Trophoblast cell (in vitro differentiated cells and primary cell): ENCODE data around the gene AGFG2.
A peak's percentile ranks its signal among the peaks of the same experiment; 100 is the strongest.

Source experiments
- DNase-seq, 2 donors: peaks; one replicate each; pipeline ENCODE4 v3.0.0-alpha.2; 2016
- H2AFZ ChIP-seq: 2 replicates; pipeline ENCODE4 v1.6.1; 2013; ENCODE audit warnings: low read length, moderate library complexity, mild to moderate bottlenecking; ENCODE audit not compliant: insufficient read depth, poor library complexity
- H2AK5ac ChIP-seq: 2 replicates; pipeline ENCODE4 v1.6.1; 2013; ENCODE audit warnings: mild to moderate bottlenecking, low read length
- H2BK120ac ChIP-seq: 2 replicates; pipeline ENCODE4 v1.6.1; 2013; ENCODE audit warnings: low read length, mild to moderate bottlenecking, moderate library complexity; ENCODE audit not compliant: insufficient read depth, poor library complexity
- H2BK12ac ChIP-seq: 2 replicates; pipeline ENCODE4 v1.6.1; 2013; ENCODE audit warnings: mild to moderate bottlenecking, low read length, moderate library complexity
- H2BK5ac ChIP-seq: 2 replicates; pipeline ENCODE4 v1.6.1; 2013; ENCODE audit warnings: low read length, low read depth, moderate library complexity, mild to moderate bottlenecking; ENCODE audit not compliant: poor library complexity
- H3K14ac ChIP-seq: 2 replicates; pipeline ENCODE4 v1.6.1; 2013; ENCODE audit warnings: mild to moderate bottlenecking, low read length
- H3K18ac ChIP-seq: 2 replicates; pipeline ENCODE4 v1.6.1; 2013; ENCODE audit warnings: mild to moderate bottlenecking, low read length
- H3K23ac ChIP-seq: 2 replicates; pipeline ENCODE4 v1.6.1; 2013; ENCODE audit warnings: low read length
- H3K27ac ChIP-seq: 2 replicates; pipeline ENCODE4 v1.5.1; 2013; ENCODE audit warnings: low read depth, mild to moderate bottlenecking, inconsistent platforms, low read length, moderate library complexity
- H3K27me3 ChIP-seq: 2 replicates; pipeline ENCODE4 v1.6.1; 2013; ENCODE audit warnings: inconsistent platforms, mild to moderate bottlenecking, low read length, moderate library complexity; ENCODE audit not compliant: insufficient read depth
- H3K36me3 ChIP-seq, 2 experiments: 1 replicate in 1 of 2; 2 replicates in 1 of 2; pipeline ENCODE4 v1.6.1; 2013; ENCODE audit warnings: low read length in 2 of 2, mild to moderate bottlenecking in 2 of 2, moderate library complexity in 1 of 2; ENCODE audit not compliant: insufficient read depth in 2 of 2, control insufficient read depth in 1 of 2
- H3K4ac ChIP-seq: 2 replicates; pipeline ENCODE4 v1.6.1; 2013; ENCODE audit warnings: low read depth, mild to moderate bottlenecking, low read length, moderate library complexity
- H3K4me1 ChIP-seq, 2 experiments: 1 replicate in 1 of 2; 2 replicates in 1 of 2; pipeline ENCODE4 v1.6.1; 2013; ENCODE audit warnings: low read length in 2 of 2, mild to moderate bottlenecking in 2 of 2, moderate library complexity in 1 of 2; ENCODE audit not compliant: insufficient read depth in 2 of 2, control insufficient read depth in 1 of 2
- H3K4me2 ChIP-seq: 2 replicates; pipeline ENCODE4 v1.6.1; 2013; ENCODE audit warnings: inconsistent platforms, mild to moderate bottlenecking, low read length, moderate library complexity
- H3K4me3 ChIP-seq: 2 replicates; pipeline ENCODE4 v1.5.1; 2013; ENCODE audit warnings: mild to moderate bottlenecking, low read depth, low read length, inconsistent platforms
- H3K79me1 ChIP-seq: one replicate; pipeline ENCODE4 v1.6.1; 2013; ENCODE audit warnings: low read length
- H3K79me2 ChIP-seq: 2 replicates; pipeline ENCODE4 v1.6.1; 2013; ENCODE audit warnings: low read length, mild to moderate bottlenecking; ENCODE audit not compliant: control insufficient read depth, insufficient read depth, poor library complexity
- H3K9ac ChIP-seq: 2 replicates; pipeline ENCODE4 v1.6.1; 2013; ENCODE audit warnings: mild to moderate bottlenecking, low read length
- H3K9me3 ChIP-seq: 2 replicates; pipeline ENCODE4 v1.6.1; 2013; ENCODE audit warnings: low read depth, mild to moderate bottlenecking, control low read depth, inconsistent platforms, low read length; ENCODE audit not compliant: insufficient read depth
- H4K12ac ChIP-seq: 2 replicates; pipeline ENCODE4 v1.6.1; 2013; ENCODE audit warnings: low read depth, mild to moderate bottlenecking, low read length, moderate library complexity
- H4K8ac ChIP-seq: 2 replicates; pipeline ENCODE4 v1.6.1; 2013; ENCODE audit warnings: low read depth, mild to moderate bottlenecking, low read length, moderate library complexity
- H4K91ac ChIP-seq: one replicate; pipeline ENCODE4 v1.6.1; 2013; ENCODE audit warnings: low read depth, mild to moderate bottlenecking, low read length, moderate library complexity
- WGBS: extraction: QIAGEN DNeasy Blood & Tissue Kit; methylation state at CpG from one replicate; pipeline ENCODE4 v1.1.7; 2013; ENCODE audit warnings: missing lambda C conversion rate; ENCODE audit not compliant: insufficient read length, insufficient coverage; ENCODE audit errors: extremely low coverage; 5-methylcytosine and 5-hydroxymethylcytosine counted together

AGFG2 gene

GRCh38 chr7:100604028-100604975 is 65.3 kb downstream of the AGFG2 start:
- no peak overlapping the region for H3K23ac ChIP-seq
- peak; percentile 60 to 73 for DNase-seq
- H3K18ac ChIP-seq, result peak overlapping the region; percentile 85
- peaks cover 20 to 34% of the 10 kb centered on the region in 2 experiments for H3K4me1 ChIP-seq
- H4K12ac ChIP-seq, result peak overlapping the region; percentile 34
- WGBS, result no CpG with 5 or more reads among the region's 70 CpGs
- peak overlapping the region; percentile 57 for H2BK120ac ChIP-seq
- peak overlapping the region; percentile 87 for H4K91ac ChIP-seq
- H3K79me2 ChIP-seq, result no peaks in the 10 kb centered on the region
- peak overlapping the region; percentile 56 for H2BK5ac ChIP-seq
- peaks cover 17% of the 10 kb centered on the region for H3K79me1 ChIP-seq
- H3K27ac ChIP-seq, result peak overlapping the region; percentile 48
- no peak overlapping the region for H2BK12ac ChIP-seq
- H3K36me3 ChIP-seq, result peaks cover 2 to 3% of the 10 kb centered on the region in 2 experiments
- no peaks in the 10 kb centered on the region for H3K27me3 ChIP-seq
- H4K8ac ChIP-seq, result peak overlapping the region; percentile 88
- peak overlapping the region; percentile 61 for H3K14ac ChIP-seq
- peak overlapping the region; percentile 97 for H3K4me2 ChIP-seq
- H2AK5ac ChIP-seq, result no peak overlapping the region
- peak overlapping the region; percentile 68 for H3K9ac ChIP-seq
- peak overlapping the region; percentile 32 for H2AFZ ChIP-seq
- peak overlapping the region; percentile 65 for H3K4me3 ChIP-seq
- no peaks in the 10 kb centered on the region for H3K9me3 ChIP-seq
- peak overlapping the region; percentile 53 for H3K4ac ChIP-seq

GRCh38 chr7:100604976-100605911 is 66.2 kb downstream of the AGFG2 start:
- Histone ChIP-seq H4K91ac (no peak overlapping the region), H3K18ac (peak overlapping the region; percentile 85), H2AFZ (peak overlapping the region; percentile 32), H2BK120ac (peak overlapping the region; percentile 57), H3K4me2 (peak overlapping the region; percentile 97), H3K9ac (no peak overlapping the region), H4K12ac (peak overlapping the region; percentile 55), H3K36me3 (peaks cover 2 to 3% of the 10 kb centered on the region in 2 experiments), H3K4ac (no peak overlapping the region), H3K14ac (peak overlapping the region; percentile 57), H3K4me1 (peaks cover 20 to 34% of the 10 kb centered on the region in 2 experiments), H3K79me1 (peaks cover 17% of the 10 kb centered on the region), H3K79me2 (no peaks in the 10 kb centered on the region), H2AK5ac (no peak overlapping the region), H3K4me3 (peak overlapping the region; percentile 65), H4K8ac (peak overlapping the region; percentile 88), H2BK5ac (no peak overlapping the region), H3K23ac (no peak overlapping the region), H3K9me3 (no peaks in the 10 kb centered on the region), H2BK12ac (no peak overlapping the region), H3K27me3 (no peaks in the 10 kb centered on the region), H3K27ac (no peak overlapping the region)
- WGBS, result no CpG with 5 or more reads among the region's 68 CpGs
- DNase-seq, result peak; percentile 29 to 47

- H2BK120ac ChIP-seq, result no peak overlapping the region
- no peak overlapping the region for H3K14ac ChIP-seq
- H3K18ac ChIP-seq, result no peak overlapping the region
- H3K9me3 ChIP-seq, result no peaks in the 10 kb centered on the region
- no peak overlapping the region for H4K12ac ChIP-seq
- no peak overlapping the region for H3K4ac ChIP-seq
- H3K4me2 ChIP-seq, result no peak overlapping the region
- DNase-seq, result no peak
- peaks cover 17% of the 10 kb centered on the region for H3K79me1 ChIP-seq
- peaks cover 2 to 3% of the 10 kb centered on the region in 2 experiments for H3K36me3 ChIP-seq
- H4K91ac ChIP-seq, result no peak overlapping the region
- H3K23ac ChIP-seq, result no peak overlapping the region
- no peak overlapping the region for H3K27ac ChIP-seq
- no peak overlapping the region for H3K4me3 ChIP-seq
- H2BK5ac ChIP-seq, result no peak overlapping the region
- H2AK5ac ChIP-seq, result no peak overlapping the region
- WGBS, result no CpG with 5 or more reads among the region's 12 CpGs
- H3K79me2 ChIP-seq, result no peaks in the 10 kb centered on the region
- no peak overlapping the region for H3K9ac ChIP-seq
- no peak overlapping the region for H2AFZ ChIP-seq
- peaks cover 20 to 34% of the 10 kb centered on the region in 2 experiments for H3K4me1 ChIP-seq
- no peaks in the 10 kb centered on the region for H3K27me3 ChIP-seq
- no peak overlapping the region for H2BK12ac ChIP-seq
- H4K8ac ChIP-seq, result no peak overlapping the region
Measured at GRCh38 chr7:100606313-100606712, 67.3 kb downstream of the AGFG2 start.

- Histone ChIP-seq H4K12ac (no peak overlapping the region), H3K18ac (no peak overlapping the region), H3K4me1 (peaks cover 18 to 29% of the 10 kb centered on the region in 2 experiments), H3K9ac (no peak overlapping the region), H2BK120ac (no peak overlapping the region), H3K4me2 (no peak overlapping the region), H3K36me3 (peaks cover 2 to 3% of the 10 kb centered on the region in 2 experiments), H2AK5ac (no peak overlapping the region), H3K79me1 (peaks cover 15% of the 10 kb centered on the region), H3K27ac (no peak overlapping the region), H2AFZ (no peak overlapping the region), H3K4me3 (no peak overlapping the region), H2BK12ac (no peak overlapping the region), H3K79me2 (no peaks in the 10 kb centered on the region), H4K8ac (no peak overlapping the region), H3K4ac (no peak overlapping the region), H3K27me3 (no peaks in the 10 kb centered on the region), H3K23ac (no peak overlapping the region), H2BK5ac (no peak overlapping the region), H4K91ac (no peak overlapping the region), H3K9me3 (no peaks in the 10 kb centered on the region), H3K14ac (no peak overlapping the region)
- WGBS, result no CpG with 5 or more reads among the region's 8 CpGs
- no peak for DNase-seq
Measured at GRCh38 chr7:100607111-100607510, 68.1 kb downstream of the AGFG2 start.
